Skeletal muscle cell (primary cell): ENCODE measurements around the gene S100A16.
A peak's percentile ranks its signal among the peaks of the same experiment; 100 is the strongest.

Experiments used
- DNase-seq: peaks from one replicate; pipeline ENCODE4 v3.0.0-alpha.2; 2010; ENCODE audit warnings: low read depth
- H3K4me3 ChIP-seq: 2 replicates; pipeline ENCODE4 v1.5.1; 2011; ENCODE audit warnings: low read depth, mild to moderate bottlenecking, control low read depth, low read length, moderate library complexity

S100A16 gene

GRCh38 chr1:153612755-153613331, at the start of gene S100A16:
Gene S100A16, minus strand, starts transcription at chr1:153613137. Its CDS starts 4,986 bp downstream, at chr1:153608151.
- peak within 1 kb of the TSS; percentile 71 for H3K4me3 ChIP-seq
- no peak for DNase-seq

GRCh38 chr1:153662269-153662668, 49.3 kb upstream of the S100A16 start:
- no peak for DNase-seq
- no peak overlapping the region for H3K4me3 ChIP-seq

- DNase-seq: no peak
Observed at GRCh38 chr1:153661111-153661708, 48.3 kb upstream of the S100A16 start.

GRCh38 chr1:153659656-153660055, 46.7 kb upstream of the S100A16 start:
- H3K4me3 ChIP-seq: peak overlapping the region; percentile 76
- DNase-seq: no peak

More at GRCh38 chr1:153661111-153661708, 48.3 kb upstream of the S100A16 start:
- no peak overlapping the region for H3K4me3 ChIP-seq

GRCh38 chr1:153659175-153659534, 46.2 kb upstream of the S100A16 start:
- DNase-seq: no peak
- H3K4me3 ChIP-seq: peak overlapping the region; percentile 76

GRCh38 chr1:153658400-153659174, 45.6 kb upstream of the S100A16 start, which contains the start of gene SNAPIN:
Gene SNAPIN, plus strand, starts transcription at chr1:153658703. Its CDS starts 41 bp downstream, at chr1:153658744.
- H3K4me3 ChIP-seq: peak within 1 kb of the TSS; percentile 76
- peak; percentile 51 for DNase-seq

GRCh38 chr1:153655333-153655732, 42.4 kb upstream of the S100A16 start:
- no peak for DNase-seq
- H3K4me3 ChIP-seq: no peak overlapping the region

- DNase-seq: no peak
Observed at GRCh38 chr1:153652805-153653500, 40.0 kb upstream of the S100A16 start.

GRCh38 chr1:153651771-153652170, 38.8 kb upstream of the S100A16 start:
- no peak for DNase-seq
- no peak overlapping the region for H3K4me3 ChIP-seq

More at GRCh38 chr1:153652805-153653500, 40.0 kb upstream of the S100A16 start:
- H3K4me3 ChIP-seq: no peak overlapping the region

GRCh38 chr1:153649863-153650235, 36.9 kb upstream of the S100A16 start:
- H3K4me3 ChIP-seq: no peak overlapping the region
- no peak for DNase-seq

- no peak overlapping the region for H3K4me3 ChIP-seq
- DNase-seq: no peak
Observed at GRCh38 chr1:153649137-153649862, 36.4 kb upstream of the S100A16 start.

- no peak for DNase-seq
- H3K4me3 ChIP-seq: no peak overlapping the region
Observed at GRCh38 chr1:153648000-153648643, 35.2 kb upstream of the S100A16 start.

- no peak for DNase-seq
Observed at GRCh38 chr1:153647346-153647714, 34.4 kb upstream of the S100A16 start.

GRCh38 chr1:153646672-153647345, 33.9 kb upstream of the S100A16 start:
- H3K4me3 ChIP-seq: no peak overlapping the region
- no peak for DNase-seq

More at GRCh38 chr1:153647346-153647714, 34.4 kb upstream of the S100A16 start:
- no peak overlapping the region for H3K4me3 ChIP-seq

- H3K4me3 ChIP-seq: no peak overlapping the region
- DNase-seq: no peak
Observed at GRCh38 chr1:153643816-153644215, 30.9 kb upstream of the S100A16 start.

GRCh38 chr1:153643100-153643499, 30.2 kb upstream of the S100A16 start:
- no peak overlapping the region for H3K4me3 ChIP-seq
- DNase-seq: no peak

- no peak for DNase-seq
- no peak overlapping the region for H3K4me3 ChIP-seq
Observed at GRCh38 chr1:153642161-153642560, 29.2 kb upstream of the S100A16 start.

- H3K4me3 ChIP-seq: no peak overlapping the region
- no peak for DNase-seq
Observed at GRCh38 chr1:153640861-153641260, 27.9 kb upstream of the S100A16 start.
